HG03064 (cell line): ENCODE results near the gene FGF22.
"Not testable (repeated sequence)": the region's sequence is repeated elsewhere in the genome, so short reads cannot be mapped to it uniquely, and the experiment has no call there.

Source experiments
- ATAC-seq: cut with Tn5 transposase; IDR thresholded peaks from one replicate; pipeline ENCODE4 v1.9.1; 2021; ENCODE audit warnings: low read depth; ENCODE audit not compliant: unreplicated experiment

FGF22 gene

DNA sequence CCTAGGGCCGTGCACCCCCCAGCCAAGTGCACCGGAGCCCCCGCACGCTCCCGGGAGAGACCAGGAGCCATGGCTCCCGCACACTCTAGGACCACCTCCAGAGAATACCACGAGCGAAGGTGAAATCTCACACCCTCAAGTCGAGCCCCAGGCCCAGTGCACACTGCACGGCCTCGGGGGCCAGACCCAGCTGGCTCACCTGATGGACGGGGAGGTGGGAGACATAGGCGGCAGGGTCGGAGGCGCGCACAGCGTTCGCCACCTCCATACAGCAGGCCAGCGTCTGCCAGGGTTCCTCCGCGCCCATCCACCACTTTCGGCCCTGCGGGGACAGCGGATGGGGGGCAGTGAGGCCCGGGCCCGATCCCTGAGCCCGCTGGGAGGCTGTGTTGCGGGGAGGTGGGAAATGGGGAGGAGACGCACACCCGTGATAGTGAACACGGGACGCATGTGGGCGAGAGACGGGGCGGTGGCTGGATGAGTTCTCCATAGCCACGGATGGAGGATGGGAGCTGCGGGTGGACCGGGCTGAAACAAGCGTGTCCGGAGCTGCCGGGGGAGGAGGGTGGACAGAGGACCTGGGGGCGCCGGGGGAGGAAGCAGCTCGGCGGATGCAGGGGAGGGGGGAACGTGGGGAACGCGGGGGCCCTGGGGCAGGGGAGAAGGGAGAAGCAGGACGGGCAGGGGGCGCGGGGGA lies 19.4 kb upstream of the FGF22 start:
- no peak for ATAC-seq

DNA sequence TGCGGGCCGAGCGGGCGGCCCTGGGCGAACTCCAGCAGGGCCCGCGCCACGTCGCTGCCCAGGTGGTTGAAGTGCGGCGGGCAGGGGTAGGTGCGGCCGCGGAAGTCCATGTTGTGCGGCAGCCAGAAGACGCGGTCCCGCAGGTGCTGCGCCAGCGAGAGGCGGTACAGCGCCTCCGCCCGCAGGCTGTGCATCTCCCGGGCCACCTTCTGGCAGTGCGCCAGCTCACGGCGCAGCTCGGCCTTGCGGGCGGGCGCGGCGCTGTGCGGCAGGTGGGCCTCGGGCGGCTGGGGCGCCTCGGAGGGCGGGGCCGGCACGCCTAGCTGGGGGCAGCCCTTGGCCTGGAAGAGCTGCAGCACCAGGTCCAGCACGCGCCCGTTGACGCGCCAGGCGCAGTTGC lies 18.5 kb upstream of the FGF22 start:
- not testable (repeated sequence) for ATAC-seq

DNA sequence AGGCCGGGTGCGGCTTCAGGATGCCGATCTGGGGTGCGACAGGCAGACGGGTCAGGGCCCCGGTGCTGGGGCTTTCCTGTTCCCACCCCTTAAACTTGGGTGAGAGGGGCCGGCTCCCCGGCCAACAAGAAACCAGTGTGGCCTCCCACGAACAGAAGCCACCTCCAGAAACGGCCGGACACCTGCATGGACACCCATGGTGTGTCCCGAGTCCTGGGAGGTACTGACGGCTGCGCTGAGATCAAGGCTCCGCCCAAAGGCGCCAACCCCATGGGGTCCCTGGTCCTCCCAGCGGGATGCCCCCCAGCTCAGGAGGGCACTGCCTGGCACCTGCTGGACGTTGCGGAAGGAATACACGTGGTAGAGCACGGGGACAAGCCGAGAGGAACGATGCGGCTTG lies 17.9 kb upstream of the FGF22 start:
- no peak for ATAC-seq

DNA sequence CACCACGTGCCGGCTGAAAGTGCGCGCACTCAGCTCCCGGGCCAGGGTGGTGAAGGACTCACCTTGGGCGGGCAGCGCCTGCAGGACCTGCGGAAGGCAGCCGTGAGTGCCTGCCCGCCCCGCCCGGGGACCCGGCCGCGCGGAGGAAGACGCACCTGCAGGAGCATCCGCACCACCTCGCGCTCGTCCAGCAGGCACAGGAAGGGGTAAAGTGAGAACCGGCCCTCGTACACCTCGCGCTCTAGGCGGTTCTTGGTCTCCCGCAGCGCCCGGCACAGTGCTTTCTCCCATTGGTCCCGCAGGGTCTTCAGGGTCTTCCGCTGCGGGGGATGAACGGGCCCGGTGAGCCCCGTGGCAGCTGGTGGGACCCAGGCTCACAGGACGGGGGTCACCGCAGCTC lies 17.0 kb upstream of the FGF22 start:
- no peak for ATAC-seq

DNA sequence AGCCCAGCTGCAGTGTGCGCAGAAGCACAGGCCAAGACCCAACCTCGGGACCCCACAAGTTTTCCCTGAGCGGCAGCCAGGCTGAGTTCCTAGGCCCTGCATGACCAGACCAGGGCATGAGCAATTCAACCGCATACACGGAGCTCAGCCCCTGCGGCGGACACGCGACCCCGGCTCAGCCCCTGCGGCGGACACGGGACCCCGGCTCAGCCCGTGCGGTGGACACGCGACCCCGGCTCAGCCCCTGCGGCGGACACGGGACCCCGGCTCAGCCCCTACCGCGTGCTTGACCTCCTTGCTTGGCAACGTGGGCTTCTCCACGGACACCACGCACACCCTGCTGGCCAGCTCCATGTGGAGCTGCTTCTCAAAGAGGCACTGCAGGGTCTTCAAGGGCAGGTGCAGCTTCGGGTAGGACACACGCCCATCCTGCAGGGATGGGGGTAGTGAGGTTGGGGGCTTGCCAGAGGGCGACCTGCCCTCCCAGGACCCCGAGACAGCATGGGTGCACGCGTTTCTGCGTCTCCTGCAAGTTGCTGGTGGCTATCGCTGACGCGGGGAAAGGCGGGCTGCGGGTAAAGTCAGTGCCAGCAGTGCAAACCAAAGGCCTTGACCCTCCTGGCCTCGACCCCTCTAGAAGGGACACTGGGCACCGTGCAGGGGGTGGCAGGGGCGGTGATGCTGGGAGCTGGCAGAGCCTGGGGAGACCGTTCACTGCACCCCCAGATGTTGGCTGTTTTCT lies 16.3 kb upstream of the FGF22 start:
- no peak for ATAC-seq

DNA sequence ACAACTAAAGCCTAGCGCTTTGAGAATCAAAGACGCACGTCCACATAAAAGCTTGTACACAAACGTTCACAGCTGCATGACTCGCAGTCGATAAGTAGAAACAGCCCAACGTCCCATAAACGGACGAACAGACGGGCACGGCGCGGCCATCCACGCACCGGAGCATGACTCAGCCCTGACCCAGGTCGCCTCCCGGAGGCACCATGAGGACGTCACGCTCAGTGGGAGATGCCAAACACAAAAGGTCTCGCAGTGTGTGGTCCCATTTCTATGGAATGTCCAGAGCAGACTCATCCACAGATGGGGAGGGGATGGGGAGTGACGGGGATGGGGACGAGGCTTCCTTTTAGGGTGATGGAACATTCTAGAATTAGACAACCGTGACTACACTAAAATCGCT lies 15.7 kb upstream of the FGF22 start:
- no peak for ATAC-seq

DNA sequence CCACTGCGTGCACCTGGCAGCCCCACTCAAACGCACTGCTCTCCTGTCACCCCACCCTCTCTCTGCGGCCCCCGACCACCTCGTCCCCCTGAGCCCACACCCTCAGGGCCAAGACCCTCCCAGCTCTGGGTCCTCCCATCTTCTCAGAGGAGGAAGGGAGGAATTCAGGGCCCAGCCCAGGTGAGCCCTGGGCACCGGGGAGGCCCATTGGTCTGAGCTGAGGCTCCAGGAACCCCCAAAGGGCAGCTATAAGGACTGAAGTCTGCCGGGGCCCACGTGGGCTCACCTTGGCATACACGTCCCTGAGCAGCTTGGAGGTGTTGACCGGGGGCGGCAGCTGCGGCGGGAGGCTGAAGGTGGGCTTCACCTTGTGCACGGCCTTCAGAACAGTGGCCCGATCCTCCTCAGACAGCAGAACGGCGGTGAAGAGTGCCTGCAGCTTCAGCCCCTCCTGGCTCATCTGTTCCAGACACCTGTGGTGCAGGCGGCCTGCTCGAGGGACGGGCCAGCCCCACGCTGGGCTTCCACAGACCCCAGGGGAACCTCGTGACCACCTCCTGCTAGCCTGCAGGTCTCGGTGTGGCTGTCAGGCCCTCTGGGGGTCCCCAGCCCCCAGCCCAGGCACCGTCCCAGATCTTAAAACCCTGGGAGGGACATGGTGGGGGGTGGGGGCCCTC lies 15.1 kb upstream of the FGF22 start:
- no peak for ATAC-seq

DNA sequence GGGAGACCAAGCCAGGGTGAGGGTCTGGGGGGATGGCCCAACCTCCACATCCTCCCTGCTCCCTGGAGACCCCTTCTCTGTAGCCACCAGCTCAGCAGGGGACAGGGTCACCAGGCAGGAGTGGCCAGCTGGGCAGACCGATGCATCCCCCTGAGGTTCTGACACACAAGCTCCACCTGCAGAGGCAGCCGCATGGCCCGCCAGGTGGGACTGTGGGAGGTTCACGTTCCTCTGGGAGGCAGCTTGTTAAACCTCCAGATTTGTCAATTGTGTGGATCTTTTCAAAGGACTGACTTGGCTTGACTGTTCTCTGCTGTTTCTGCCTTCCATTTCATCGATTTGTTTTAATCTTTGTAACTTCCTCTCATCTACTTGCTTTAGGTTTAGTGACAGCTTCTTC lies 14.4 kb upstream of the FGF22 start:
- ATAC-seq: no peak

DNA sequence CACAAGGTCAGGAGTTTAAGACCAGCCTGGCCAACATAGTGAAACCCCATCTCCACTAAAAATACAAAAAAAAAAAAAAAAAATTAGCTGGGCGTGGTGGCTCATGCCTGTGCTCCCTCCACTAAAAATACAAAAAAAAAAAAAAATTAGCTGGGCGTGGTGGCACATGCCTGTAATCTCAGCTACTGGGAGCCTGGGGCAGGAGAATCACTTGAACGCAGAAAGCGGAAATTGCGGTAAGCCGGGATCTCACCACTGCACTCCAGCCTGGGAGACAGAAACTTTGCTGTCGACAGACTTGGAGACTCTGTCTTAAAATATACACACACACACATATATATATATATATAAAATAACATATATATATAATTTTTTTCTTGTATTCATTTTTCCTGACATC lies 13.1 kb upstream of the FGF22 start:
- not testable (repeated sequence) for ATAC-seq

DNA sequence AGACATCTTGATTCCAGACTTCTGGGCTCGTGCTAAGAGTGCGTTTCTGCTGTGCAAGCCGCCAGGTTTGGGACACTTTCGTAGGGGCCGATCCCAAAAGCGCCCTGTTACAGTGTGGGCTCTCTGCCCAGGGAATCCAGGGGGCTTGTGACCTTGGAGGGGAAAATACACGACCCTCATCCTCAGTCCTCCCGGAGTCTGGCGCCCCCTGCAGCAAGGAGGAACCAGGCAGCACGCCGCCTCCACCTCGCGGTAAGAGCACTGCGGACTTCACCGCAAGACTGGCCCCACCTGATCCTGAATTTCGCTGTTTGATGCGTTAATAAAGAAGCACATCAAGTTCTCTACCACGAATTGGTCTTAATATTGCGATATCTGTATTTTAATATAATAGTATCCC lies 11.5 kb upstream of the FGF22 start:
- ATAC-seq: no peak

DNA sequence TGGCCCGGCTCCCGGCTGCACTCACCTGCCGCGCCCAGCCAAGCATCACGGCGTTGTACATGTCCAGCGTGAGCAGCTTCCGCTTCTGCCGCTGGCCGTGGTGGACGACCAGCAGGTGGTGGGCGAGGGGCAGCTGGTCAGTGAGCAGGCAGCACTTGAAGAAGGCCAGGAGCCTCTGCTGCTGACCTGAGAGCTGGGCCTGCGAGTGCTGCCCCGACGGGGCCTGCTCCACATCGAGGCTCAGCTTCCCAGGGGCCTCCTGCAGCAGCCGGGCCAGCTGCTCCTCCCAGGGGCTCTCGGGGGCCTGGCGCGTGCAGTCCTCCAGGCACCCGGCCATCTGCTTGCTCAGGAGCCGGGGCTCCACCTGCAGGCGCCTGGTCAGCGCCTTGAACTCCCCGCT lies 10.2 kb upstream of the FGF22 start:
- not testable (repeated sequence) for ATAC-seq

DNA sequence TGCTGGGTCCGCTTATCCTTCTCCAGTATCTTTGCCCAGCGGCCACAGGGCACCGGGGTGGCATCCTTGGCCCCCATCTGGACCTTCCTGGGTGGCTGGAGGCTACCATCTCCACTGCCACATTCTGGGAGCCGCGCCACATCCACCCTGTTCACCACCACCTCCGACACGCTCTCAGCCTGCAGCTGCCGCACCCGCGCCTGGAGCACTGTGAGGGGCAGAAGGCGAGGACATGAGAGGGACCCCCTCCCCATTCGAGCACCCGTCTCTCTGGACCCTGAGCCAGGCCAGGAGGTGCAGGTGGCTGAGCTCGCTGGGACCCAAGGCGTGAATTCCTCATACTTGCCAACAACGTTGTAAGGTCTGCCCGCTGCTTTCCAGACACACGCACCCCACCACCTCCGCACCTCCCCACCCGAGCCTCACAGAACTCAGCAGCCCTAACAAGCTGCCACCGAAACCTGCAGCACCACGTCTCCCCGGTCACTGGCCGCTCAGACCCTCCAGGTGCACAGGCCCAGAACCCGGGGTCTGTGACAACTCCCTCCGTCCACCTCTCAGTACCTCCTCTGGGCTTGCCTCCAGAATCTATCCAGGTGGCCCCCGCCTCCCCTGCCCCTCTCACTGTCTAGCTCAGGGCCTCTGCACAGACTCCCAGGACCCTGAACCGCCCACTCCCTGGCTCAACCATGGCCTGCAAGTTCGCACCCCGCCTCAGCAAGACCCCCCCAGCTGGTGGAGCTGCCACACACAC lies 9.5 kb upstream of the FGF22 start:
- no peak for ATAC-seq

DNA sequence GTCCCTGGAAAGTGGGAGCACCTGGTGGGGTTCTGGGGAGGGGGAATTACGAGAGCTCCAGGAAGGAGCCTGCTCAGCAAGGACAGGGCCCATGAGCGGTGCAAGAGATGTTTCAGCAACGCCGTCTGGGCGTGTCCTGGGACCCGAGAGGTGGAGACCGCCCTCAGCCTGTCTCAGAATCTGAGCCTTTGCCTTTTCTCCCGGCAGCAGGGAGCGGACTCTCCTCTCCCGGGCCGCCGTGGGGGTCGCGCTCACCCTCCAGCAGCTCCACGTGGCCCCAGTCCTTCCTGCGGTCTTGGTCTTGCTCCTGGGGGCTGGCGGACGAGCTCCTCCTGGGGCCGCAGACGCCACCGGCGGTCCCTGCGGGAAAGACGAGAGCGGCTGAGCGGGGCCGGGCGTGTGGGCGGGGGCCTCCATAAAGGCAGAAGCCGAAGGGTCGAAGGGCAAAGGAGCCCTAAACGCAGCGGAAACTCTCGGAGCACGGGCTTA lies 7.1 kb upstream of the FGF22 start:
- no peak for ATAC-seq

DNA sequence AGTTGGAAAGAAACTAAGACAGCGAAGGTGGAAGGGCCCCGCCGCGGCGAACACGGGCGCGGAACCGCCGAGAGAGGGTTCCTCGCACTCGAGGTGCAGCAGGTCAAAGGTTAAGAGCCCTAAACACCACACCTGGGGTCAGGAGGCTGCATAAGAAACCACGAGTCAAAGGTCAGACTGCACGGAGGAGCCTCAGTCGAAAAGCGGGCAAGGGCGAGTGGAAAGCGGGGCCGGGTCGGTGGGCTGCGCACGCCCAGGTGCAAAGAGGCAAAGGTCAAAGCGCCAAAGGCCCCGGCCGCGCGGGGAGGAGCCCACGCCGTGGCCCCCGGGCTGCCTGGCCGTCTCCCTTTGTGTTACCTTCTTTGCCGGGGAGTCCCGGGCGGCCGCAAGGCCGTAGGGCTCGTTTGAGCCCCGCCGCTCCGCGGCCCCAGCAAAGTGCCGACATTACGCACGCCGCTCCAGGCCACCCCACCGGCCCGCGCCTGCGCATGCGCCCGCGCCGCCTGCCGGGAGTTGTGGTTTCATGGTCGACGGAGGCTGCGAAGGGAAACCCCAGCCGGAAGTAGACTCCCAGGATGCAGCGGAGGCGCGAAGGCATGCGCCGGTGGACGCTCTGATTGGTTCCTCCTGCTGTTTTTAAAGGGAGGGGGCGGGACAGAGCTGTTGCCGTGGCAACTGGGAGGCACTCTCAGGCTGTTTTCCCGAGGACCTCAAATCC lies 6.5 kb upstream of the FGF22 start, which contains the start of gene POLRMT:
Gene POLRMT (minus strand): TSS at position 470 of the 718 bp plus-strand sequence. CDS start 25 bp downstream, at position 445.
- ATAC-seq: peak; percentile 66

DNA sequence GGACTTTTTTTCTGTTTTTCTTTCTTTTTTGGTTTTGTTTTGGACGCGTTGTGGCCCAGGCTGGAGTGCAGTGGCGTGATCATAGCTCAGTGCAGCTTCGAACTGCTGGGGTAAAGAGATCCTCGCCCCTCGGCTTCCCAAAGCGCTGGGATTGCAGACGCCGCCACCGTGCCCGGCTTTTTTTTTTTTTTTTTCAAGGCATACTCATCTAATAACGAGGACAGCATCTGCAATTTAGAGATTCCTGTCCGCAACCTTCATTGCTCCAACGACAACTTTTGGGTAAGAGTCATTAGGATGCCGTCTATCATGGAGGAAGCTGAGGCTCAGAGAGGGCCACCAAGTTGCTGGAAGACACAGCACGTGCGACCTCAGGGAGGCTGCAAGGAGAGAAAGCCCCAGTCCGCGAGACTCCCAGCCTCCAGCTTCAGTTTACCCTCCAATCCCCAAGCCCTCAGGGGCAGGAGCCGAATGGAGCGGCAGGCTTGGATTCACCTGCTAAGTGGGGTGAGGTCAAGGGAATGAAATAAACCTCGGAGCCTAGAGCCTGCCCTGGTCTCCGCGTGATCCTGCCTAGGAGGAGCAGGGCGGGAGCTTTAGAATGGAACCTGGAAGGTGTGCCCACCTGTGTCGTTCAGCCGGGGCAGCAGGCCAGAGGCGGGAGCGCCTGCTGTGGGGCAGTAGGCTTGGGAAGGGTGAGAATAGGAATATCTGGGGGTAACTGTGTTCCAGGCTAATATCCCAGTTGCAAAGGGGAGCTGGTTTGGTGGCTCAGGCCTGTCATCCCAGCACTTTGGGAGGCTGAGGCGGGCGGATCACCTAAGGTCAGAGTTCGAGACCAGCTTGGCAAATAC lies 5.7 kb upstream of the FGF22 start:
- ATAC-seq: no peak

DNA sequence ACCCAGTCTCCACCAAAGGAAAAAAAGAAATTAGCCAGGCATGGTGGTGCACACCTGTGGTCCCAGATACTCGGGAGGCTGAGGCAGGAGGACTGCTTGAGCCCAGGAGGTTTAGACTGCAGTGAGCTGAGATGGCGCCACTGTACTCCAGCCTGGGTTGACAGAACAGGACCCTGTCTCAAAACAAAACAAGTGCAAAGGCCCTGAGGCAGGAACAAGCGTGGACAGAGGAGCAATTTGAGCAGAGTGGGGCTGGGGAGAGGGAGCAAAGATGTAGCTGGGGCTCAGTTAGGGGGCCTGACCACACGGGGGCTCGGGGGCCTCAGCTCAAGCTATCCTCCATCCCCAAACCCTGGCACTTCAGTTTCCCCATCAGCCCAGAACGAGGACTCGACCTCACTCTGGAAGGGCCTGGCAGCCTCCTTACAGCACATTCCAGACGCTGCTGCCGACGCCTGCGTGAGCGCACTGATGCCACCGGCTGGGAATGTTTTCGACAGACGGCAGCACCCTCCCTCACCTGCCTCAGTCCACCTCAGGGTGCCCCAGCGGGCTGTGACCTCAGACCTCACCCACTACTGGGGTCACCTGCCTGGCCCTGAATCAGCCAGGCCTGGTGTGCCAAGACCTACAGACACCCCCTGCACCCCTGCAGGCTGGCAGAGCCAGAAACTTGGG lies 4.6 kb upstream of the FGF22 start:
- ATAC-seq: no peak

DNA sequence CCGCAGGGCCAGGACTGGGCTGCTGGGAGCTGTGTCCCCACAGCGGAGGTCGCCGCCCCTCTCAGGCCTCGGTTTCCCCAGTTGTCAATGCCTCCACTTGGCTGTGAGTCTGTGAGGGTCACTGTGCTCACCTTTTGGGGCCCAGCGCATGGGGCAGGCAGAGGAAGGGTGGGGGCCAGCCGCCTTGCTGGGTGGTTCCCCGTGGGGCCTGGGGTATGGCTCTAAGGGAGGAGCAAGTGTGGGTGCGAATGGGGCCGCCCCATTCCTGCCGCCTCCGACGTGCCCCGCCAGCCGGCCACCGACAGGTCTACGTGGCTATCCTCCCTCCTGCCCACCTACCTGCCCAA lies 800 bp upstream of the FGF22 start:
- no peak for ATAC-seq

DNA sequence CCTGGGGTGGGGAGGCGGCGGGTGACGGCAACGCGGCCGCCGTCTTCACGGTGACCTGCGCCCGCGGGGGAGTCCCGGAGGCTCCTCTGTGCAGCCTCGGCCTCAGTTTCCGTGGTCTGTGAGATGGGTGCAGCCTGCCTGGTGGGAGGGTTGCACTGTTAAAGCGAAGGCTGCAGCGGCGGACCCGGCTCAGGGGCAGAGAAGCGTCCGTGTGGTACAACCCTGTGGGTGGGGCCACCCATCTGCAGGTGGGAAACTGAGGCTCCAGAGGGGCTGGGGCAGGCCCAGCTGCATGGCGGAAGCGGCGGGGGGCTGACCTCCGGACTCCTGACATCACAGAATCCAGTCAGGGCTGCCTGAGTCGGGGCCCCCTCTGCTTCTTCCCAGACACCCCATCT lies 481 bp downstream of the FGF22 start:
- ATAC-seq: no peak
